OCI-LY1 (cell line): Measurements from ENCODE around the gene TNFAIP8.

Experiments
- H2AFZ ChIP-seq: fragments of 200-600 bp; sonication (generic), shearing (Covaris generic); 2 replicates; pipeline ENCODE4 v1.6.0; 2014; ENCODE audit warnings: antibody characterized with exemption, mild to moderate bottlenecking, low read length
- H3F3A ChIP-seq: fragments of 200-600 bp; sonication (generic), shearing (Covaris generic); 2 replicates; pipeline ENCODE4 v1.6.0; 2014; ENCODE audit warnings: mild to moderate bottlenecking, antibody characterized with exemption, low read length, moderate library complexity; ENCODE audit not compliant: insufficient read depth
- H3K27ac ChIP-seq: fragments of 200-600 bp; sonication (generic); 2 replicates; pipeline ENCODE4 v1.5.1; 2014; ENCODE audit warnings: low read length, mixed run types, mild to moderate bottlenecking, low read depth; ENCODE audit not compliant: poor library complexity, severe bottlenecking
- H3K27me3 ChIP-seq: fragments of 200-600 bp; sonication (generic); 2 replicates; pipeline ENCODE4 v1.6.0; 2014; ENCODE audit warnings: antibody characterized with exemption, mild to moderate bottlenecking, low read length, moderate library complexity; ENCODE audit not compliant: insufficient read depth
- H3K36me3 ChIP-seq: fragments of 200-600 bp; sonication (generic); 2 replicates; pipeline ENCODE4 v1.6.1; 2014; ENCODE audit warnings: mild to moderate bottlenecking, antibody characterized with exemption, low read length, moderate library complexity, mixed read lengths; ENCODE audit not compliant: insufficient read depth
- H3K4me1 ChIP-seq: fragments of 200-600 bp; sonication (generic); 2 replicates; pipeline ENCODE4 v1.5.1; 2014; ENCODE audit warnings: mild to moderate bottlenecking, low read length, moderate library complexity; ENCODE audit not compliant: insufficient read depth, severe bottlenecking
- H3K4me2 ChIP-seq: fragments of 200-600 bp; sonication (generic), shearing (Covaris generic); 2 replicates; pipeline ENCODE4 v1.6.1; 2014; ENCODE audit warnings: low read length
- H3K4me3 ChIP-seq: fragments of 200-600 bp; sonication (generic); 2 replicates; pipeline ENCODE4 v1.5.1; 2014; ENCODE audit warnings: low read length, low read depth, mild to moderate bottlenecking, mixed read lengths; ENCODE audit not compliant: poor library complexity, severe bottlenecking
- H3K79me2 ChIP-seq: fragments of 200-600 bp; shearing (Covaris generic); 2 replicates; pipeline ENCODE4 v1.6.1; 2016; ENCODE audit warnings: mixed run types, low read length, mixed read lengths; ENCODE audit not compliant: insufficient read depth
- H3K9ac ChIP-seq: fragments of 200-600 bp; sonication (generic), shearing (Covaris generic); 2 replicates; pipeline ENCODE4 v1.6.1; 2014; ENCODE audit warnings: mild to moderate bottlenecking, low read length, mixed read lengths
- H3K9me2 ChIP-seq: fragments of 200-600 bp; sonication (generic), shearing (Covaris generic); 2 replicates; pipeline ENCODE4 v1.6.1; 2014; ENCODE audit warnings: low read depth, mild to moderate bottlenecking, low read length, mixed read lengths
- H3K9me3 ChIP-seq: fragments of 200-600 bp; shearing (Covaris generic); 2 replicates; pipeline ENCODE4 v1.6.1; 2014; ENCODE audit warnings: low read length, mixed read lengths
- H4K20me1 ChIP-seq: fragments of 200-600 bp; sonication (generic), shearing (Covaris generic); 2 replicates; pipeline ENCODE4 v1.6.0; 2016; ENCODE audit warnings: mild to moderate bottlenecking, low read length; ENCODE audit not compliant: insufficient read depth
- EZH2 ChIP-seq: fragments of 200-600 bp; sonication (generic), shearing (Covaris generic); IDR thresholded peaks from 2 replicates; pipeline ENCODE4 v1.8.0; 2017; ENCODE audit warnings: borderline replicate concordance, mixed run types, mild to moderate bottlenecking, antibody characterized with exemption, low read length, moderate library complexity, mixed read lengths
- TF ChIP-seq, protein P1 (sequence below): fragments of 200-600 bp; sonication (generic), shearing (Covaris generic); IDR thresholded peaks from 2 replicates; pipeline ENCODE4 v1.5.1; 2017; ENCODE audit warnings: mild to moderate bottlenecking, antibody characterized with exemption, low read length, moderate library complexity, mixed read lengths

Gene TNFAIP8

DNA sequence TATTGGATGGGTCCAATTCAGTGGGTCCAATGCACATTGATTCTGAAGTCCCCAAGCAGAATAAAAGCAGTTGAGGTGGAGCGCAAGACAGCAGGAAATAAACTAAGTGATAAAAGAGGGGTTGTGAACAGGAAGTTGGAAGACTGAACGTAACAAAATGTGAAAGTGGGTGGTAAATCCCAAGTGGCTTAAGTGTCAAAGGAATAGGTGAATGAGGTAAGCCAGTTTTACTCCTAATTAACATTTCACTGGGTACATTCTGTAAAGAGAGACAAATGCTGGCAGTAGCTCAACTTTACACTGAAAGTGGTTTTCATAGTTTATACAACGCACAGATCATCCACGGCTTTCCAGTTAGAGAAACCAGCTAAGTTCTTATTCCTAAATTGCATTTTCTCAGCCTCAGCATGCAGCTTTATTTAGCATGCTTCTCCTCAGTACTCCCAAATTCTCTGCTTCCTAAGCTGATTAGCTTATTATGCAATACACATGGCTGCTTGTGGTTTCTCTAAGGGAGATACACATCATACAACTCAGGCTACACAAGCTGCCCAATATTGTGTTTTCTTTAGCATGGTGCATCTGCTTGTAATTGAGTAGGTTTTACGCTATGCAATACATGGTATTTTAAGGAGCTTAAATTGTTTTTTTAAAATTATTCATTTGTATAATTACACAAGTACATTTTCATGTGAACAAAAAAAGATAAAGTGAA is 62.2 kb downstream of the TNFAIP8 start:
- no peaks in the 10 kb centered on the region for H3K9me2 ChIP-seq
- H3K4me1 ChIP-seq: peaks cover 42% of the 10 kb centered on the region
- H3K27me3 ChIP-seq: no peaks in the 10 kb centered on the region
- H3K4me3 ChIP-seq: no peak overlapping the region
- no peaks in the 10 kb centered on the region for H4K20me1 ChIP-seq
- no peak overlapping the region for H3K9ac ChIP-seq
- H3K4me2 ChIP-seq: no peak overlapping the region
- H3F3A ChIP-seq: no peaks in the 10 kb centered on the region
- no peaks in the 10 kb centered on the region for H3K36me3 ChIP-seq
- H2AFZ ChIP-seq: no peak overlapping the region
- H3K27ac ChIP-seq: no peak overlapping the region
- TF ChIP-seq, protein P1, sequence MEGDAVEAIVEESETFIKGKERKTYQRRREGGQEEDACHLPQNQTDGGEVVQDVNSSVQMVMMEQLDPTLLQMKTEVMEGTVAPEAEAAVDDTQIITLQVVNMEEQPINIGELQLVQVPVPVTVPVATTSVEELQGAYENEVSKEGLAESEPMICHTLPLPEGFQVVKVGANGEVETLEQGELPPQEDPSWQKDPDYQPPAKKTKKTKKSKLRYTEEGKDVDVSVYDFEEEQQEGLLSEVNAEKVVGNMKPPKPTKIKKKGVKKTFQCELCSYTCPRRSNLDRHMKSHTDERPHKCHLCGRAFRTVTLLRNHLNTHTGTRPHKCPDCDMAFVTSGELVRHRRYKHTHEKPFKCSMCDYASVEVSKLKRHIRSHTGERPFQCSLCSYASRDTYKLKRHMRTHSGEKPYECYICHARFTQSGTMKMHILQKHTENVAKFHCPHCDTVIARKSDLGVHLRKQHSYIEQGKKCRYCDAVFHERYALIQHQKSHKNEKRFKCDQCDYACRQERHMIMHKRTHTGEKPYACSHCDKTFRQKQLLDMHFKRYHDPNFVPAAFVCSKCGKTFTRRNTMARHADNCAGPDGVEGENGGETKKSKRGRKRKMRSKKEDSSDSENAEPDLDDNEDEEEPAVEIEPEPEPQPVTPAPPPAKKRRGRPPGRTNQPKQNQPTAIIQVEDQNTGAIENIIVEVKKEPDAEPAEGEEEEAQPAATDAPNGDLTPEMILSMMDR: no peak
- no peak for TF ChIP-seq EZH2
- no peaks in the 10 kb centered on the region for H3K79me2 ChIP-seq
- no peaks in the 10 kb centered on the region for H3K9me3 ChIP-seq

- no peaks in the 10 kb centered on the region for H3K36me3 ChIP-seq
- TF ChIP-seq EZH2: no peak
- TF ChIP-seq, protein P1: no peak
- H4K20me1 ChIP-seq: no peaks in the 10 kb centered on the region
- H3K4me1 ChIP-seq: peaks cover 39% of the 10 kb centered on the region
- no peaks in the 10 kb centered on the region for H3F3A ChIP-seq
- H3K27ac ChIP-seq: no peak overlapping the region
- H3K27me3 ChIP-seq: no peaks in the 10 kb centered on the region
- H2AFZ ChIP-seq: no peak overlapping the region
- no peaks in the 10 kb centered on the region for H3K9me3 ChIP-seq
- no peak overlapping the region for H3K4me3 ChIP-seq
- no peak overlapping the region for H3K4me2 ChIP-seq
- no peaks in the 10 kb centered on the region for H3K79me2 ChIP-seq
- no peaks in the 10 kb centered on the region for H3K9me2 ChIP-seq
- no peak overlapping the region for H3K9ac ChIP-seq
These were observed 62.8 kb downstream of the TNFAIP8 start for GRCh38 chr5:119418606-119419100.

- no peak overlapping the region for H3K4me3 ChIP-seq
- TF ChIP-seq, protein P1: no peak
- no peak for TF ChIP-seq EZH2
- H3K27ac ChIP-seq: no peak overlapping the region
- no peaks in the 10 kb centered on the region for H3F3A ChIP-seq
- H2AFZ ChIP-seq: no peak overlapping the region
- H3K9ac ChIP-seq: no peak overlapping the region
- no peaks in the 10 kb centered on the region for H3K27me3 ChIP-seq
- H4K20me1 ChIP-seq: no peaks in the 10 kb centered on the region
- H3K79me2 ChIP-seq: no peaks in the 10 kb centered on the region
- peaks cover 31% of the 10 kb centered on the region for H3K4me1 ChIP-seq
- no peaks in the 10 kb centered on the region for H3K36me3 ChIP-seq
- no peaks in the 10 kb centered on the region for H3K9me3 ChIP-seq
- no peak overlapping the region for H3K4me2 ChIP-seq
- no peaks in the 10 kb centered on the region for H3K9me2 ChIP-seq
These were observed 64.3 kb downstream of the TNFAIP8 start for GRCh38 chr5:119420169-119420568.
